HG03442 (cell line): ENCODE measurements around the gene URB1.
"Not testable (repeated sequence)": the region's sequence is repeated elsewhere in the genome, so short reads cannot be mapped to it uniquely, and the experiment has no call there.

Source experiments
- ATAC-seq: cut with Tn5 transposase; IDR thresholded peaks from one replicate; pipeline ENCODE4 v1.9.1; 2021; ENCODE audit warnings: mild to moderate bottlenecking, moderate library complexity; ENCODE audit not compliant: unreplicated experiment

URB1 gene

GRCh38 chr21:32411350-32412161, 18.7 kb upstream of the URB1 start:
- no peak for ATAC-seq

DNA sequence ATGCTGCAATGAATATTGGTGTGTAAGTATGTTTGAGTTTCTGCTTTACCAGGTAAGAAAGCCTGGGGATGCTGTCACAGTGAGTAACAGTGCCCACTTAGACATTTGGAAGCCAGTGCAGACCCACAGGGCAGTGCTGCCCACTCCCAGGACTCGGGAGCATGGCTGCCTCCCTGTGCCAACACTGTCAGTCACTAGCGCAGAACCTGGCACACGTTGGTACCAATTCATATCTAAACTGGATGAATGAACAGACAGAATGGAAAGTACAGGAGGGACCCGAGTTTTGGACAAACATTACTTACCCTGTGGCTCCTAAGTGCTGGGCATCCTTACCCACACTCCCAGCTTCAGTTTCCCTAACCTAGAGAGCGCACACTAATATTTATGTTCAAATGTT, 18.1 kb upstream of the URB1 start:
- ATAC-seq = no peak

GRCh38 chr21:32410291-32410690, 17.5 kb upstream of the URB1 start:
- ATAC-seq = no peak

DNA sequence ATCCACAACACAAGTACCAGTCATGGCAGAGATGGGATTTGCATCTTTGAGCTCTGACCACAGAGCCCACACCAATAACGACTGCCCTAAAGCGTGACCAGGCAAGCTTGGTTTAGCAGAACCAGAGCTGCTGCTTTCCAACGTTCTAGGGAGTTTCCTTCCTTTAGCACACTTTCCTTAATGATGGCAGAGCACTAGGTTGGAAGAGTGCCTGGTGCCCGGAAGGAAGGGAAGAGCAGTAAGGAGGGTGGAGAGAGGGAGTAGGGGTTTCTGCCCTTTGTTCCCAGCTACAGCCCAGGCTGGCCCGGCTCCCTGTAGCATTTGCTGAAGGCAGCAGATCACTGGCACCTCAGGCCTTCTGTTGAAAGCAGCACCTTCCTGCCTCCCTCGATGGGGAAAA, 13.6 kb upstream of the URB1 start:
- ATAC-seq = no peak

DNA sequence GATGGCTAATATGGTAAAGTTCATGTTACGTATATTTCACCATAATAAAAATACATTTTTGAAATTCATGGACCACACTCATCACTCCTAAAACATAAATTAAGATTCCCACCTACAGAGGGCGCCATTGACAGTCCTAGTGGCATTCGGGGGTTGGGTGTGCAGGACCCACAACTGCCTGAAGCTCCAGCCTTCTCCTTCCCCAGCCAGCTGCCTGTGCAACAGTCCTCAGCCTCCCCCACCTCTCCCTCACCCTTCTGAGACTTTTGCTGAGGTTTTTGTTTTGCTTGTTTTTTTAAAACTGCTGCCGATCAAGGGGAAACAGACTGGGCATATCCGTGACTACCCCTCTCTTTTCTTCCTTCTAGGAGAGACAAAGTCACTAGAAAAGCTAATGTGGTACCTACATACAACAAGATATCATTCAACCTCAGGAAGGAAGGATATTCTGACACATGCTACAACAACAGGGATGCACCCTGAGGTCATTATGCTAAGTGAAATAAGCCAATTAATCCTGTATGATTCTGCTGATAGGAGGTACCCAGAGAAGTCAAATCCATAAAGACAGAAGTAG, 10.5 kb upstream of the URB1 start:
- no peak for ATAC-seq

DNA sequence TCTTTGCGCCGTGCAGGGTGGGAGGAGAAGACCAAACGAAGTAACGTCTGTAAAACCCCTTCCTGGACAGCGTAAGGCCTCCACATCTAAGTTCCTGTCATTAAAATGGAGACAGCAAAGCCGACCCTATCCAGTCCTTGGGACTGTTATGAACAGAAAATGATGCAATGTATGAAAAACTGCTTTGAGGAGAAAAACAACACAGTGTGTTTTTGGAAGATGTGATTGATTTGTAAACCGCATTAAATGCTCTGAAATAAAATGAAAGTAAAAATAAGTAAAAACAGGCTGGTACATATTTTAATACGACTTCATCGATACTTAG, 827 bp upstream of the URB1 start:
- no peak for ATAC-seq

DNA sequence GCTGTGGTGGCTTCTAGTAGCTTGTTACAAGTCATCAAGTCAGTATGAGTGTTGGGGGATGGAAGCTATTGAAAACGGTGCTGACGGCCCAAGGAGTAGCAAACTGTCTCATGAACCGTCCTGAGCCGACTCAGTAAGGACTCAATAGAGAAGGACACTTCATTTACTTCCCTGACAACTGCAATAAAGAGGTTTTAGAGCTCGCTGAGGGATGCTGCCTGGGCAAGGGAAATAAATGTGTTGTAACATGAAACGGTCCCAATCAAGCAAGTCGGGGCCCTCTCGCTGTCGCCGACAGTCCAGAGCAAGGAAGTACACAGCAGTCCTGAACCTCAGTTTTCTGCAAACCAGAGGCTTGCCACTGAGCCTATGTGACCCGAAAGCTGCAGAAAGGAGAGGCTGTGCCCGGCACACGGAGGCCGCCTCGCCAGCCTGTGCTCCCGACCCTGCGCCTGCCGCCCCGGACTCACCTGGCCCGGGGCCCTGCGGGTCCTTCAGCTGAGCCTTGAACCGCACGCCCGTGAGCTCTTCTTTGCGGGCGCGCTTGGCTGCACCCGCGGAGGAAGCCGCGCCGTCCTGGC, 423 bp downstream of the URB1 start:
- peak; percentile 38 for ATAC-seq

GRCh38 chr21:32391755-32392154, 1.1 kb downstream of the URB1 start:
- no peak for ATAC-seq

- not testable (repeated sequence) for ATAC-seq
Measured at GRCh38 chr21:32390537-32391224, 2.1 kb downstream of the URB1 start.

- no peak for ATAC-seq
Measured at GRCh38 chr21:32389337-32390015, 3.3 kb downstream of the URB1 start.

GRCh38 chr21:32388306-32388705, 4.5 kb downstream of the URB1 start:
- no peak for ATAC-seq

GRCh38 chr21:32387151-32387550, 5.7 kb downstream of the URB1 start:
- ATAC-seq = no peak

DNA sequence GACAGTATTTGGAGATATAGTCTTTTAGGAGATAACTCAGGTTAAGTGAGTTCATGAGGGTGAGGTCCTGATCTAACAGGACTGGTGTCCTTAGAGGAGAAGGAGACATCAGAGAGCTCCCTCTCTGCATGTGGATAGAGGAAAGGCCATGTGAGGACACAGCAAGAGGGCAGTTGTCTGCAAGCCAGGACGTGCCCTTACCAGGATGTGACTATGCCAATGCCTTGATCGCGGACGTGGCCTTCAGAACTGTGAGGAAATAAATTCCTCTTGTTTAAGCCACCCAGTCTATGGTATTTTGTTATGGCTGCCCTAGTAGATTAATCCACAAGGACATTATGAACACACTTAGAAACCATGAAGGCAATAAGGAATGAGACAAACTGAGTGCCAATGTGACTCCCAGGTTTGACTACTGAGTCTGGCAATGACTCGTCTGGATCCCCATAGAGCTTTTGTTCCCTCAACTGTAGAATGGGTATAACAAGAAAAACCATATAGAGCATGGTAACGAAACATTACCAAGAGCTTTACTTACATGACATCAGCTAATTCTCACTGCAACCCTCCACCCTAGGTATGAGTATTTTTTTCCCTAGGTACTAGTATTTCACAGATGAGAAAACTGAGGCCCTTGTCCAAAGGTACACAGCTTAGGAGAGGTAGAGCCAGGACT, 6.5 kb downstream of the URB1 start:
- no peak for ATAC-seq

DNA sequence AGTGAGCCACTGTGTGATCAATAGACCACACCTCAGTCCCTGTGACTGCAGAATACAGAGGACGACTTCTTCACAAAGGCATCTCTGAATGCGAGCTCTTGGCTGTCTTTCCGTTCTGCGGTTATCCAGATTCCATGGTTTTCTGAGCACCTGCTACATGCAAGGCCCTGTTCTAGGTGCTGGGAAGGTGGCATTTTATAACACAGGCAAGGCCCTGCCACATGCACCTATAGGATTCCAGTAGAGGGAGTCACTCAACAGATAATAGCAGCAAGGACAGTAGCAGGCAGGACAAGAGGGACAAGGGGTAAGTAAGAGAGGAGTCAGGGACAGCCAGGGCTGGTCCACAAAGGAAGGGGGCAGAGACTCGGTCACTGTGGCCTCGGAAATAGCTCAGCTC, 9.0 kb downstream of the URB1 start:
- no peak for ATAC-seq

DNA sequence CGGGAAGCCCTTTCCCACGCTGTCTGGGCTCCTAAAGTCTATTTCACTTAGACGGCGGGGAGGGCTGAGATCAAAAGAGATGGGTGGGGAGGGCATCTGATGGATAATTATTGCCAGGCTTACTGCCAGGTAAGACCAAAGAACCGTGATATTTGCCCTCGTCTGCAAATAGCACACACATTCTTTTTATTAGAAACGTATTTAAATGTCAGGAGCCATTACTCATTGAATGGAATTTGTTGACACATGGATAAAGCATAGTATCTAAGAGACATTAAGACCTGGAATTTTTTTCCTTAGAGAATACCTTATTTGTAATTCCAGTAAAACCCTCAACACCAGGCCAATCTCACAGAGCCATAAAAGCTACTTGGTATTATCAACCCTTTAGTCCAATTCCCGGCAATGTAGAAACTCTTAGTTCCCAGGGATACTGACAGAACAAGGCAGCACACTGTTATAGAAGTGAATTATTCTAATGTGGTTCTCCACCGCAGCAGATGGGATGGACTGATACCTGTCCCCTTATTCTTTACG, 10.6 kb downstream of the URB1 start:
- ATAC-seq = no peak

- no peak for ATAC-seq
Measured at GRCh38 chr21:32381571-32381970, 11.2 kb downstream of the URB1 start.

DNA sequence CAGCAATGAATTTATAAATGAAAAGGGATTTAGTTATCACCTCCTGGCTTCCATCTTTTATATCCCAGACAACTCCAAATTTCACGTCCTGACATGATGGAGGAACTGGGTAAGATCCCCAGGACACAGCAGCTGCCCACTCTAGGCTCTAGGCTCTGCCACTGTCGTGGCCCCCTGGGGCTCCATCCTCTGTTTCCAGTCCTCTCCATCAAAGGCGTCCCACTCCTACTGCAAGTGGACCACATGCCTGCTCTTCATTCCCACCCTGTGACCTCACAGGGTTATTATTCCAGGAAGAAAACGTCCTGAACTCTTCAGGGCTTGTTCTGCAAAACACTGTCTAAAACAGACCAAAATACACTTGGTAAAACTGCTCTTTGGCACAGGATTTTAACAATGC, 11.9 kb downstream of the URB1 start:
- no peak for ATAC-seq

GRCh38 chr21:32378956-32379355, 13.9 kb downstream of the URB1 start:
- no peak for ATAC-seq

GRCh38 chr21:32377991-32378390, 14.8 kb downstream of the URB1 start:
- no peak for ATAC-seq

DNA sequence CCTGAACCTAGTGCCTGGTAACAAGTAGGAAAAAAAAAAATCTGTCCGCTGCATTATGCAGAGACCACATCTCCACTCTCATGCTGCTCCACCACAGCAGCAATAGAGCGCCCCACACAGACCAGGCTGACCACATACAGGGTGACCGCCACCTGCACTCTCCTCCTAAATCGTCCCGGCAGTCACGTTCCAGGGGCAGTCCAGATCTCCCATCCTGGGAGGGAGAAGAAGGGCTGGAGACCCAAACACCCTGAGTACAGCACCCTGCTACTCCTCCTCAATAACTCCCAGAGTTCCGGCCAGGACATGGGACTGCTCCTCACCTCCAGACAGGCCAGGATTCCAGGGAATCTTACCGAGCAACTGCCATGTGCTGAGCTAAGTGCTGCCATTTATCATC, 15.3 kb downstream of the URB1 start:
- ATAC-seq = no peak

- ATAC-seq = no peak
Measured at GRCh38 chr21:32372755-32373154, 20.1 kb downstream of the URB1 start.
